ENCODE measurements around the gene NFS1.

NFS1 gene

GRCh38 chr20:35619196-35620095 is 79.7 kb downstream of the NFS1 start:
- H3K4me3 ChIP-seq (ENCODE audit: low read depth in 1 of 2, low read length in 1 of 2): peak overlapping the region; percentile 64 to 81
- H3K36me3 ChIP-seq: peaks cover under 1% of the 10 kb centered on the region
- TF ChIP-seq CTCF (IDR thresholded peaks at IDR 0.05): no peak
- peaks cover 64 to 73% of the 10 kb centered on the region in 2 experiments for H3K4me1 ChIP-seq (ENCODE audit: control insufficient read depth in 1 of 2, insufficient read depth in 1 of 2, low read depth in 1 of 2, low read length in 1 of 2)
- no peaks in the 10 kb centered on the region for H3K9me3 ChIP-seq
- H3K27ac ChIP-seq: peak overlapping the region; percentile 82
- peaks cover 16% of the 10 kb centered on the region for H3K27me3 ChIP-seq

DNA sequence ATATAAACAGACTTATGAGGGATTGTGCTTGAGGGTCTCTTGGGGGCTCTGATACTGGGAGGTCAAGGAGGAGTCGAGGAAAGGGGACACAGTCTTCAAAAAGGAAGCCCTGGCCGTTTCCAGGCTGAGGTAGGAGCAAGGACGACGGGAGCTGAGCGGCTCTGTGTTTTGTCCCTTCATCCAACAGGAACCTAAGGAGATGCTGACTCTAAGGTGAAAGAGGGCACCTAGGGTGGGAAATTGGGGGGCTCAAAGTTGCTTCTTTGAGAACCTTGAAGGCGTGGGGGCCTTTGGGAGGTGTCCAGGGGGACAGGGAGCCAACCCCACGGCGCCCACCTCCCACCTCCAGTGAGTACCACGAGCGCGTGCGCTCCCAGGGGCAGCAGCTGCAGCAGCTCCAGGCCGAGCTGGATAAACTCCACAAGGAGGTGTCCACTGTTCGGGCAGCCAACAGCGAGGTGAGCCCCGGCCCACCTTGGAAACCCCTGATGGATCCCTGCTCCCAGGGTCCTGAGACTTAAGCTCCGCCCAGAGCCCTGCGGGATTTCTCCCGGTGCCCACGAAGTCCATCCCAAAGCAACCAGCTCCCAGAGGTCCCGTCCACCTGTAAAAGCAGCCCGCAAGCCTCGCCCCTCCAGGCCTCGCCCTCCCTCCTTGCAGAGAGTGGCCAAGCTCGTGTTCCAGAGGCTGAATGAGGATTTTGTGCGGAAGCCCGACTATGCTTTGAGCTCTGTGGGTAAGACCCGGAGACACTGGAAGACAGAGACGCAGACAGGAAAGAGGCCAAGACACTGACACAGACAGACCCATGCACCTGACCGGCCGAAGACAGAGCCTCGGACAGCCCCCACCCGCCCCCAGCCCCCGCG is 80.7 kb downstream of the NFS1 start:
- H3K27me3 ChIP-seq: peaks cover 16% of the 10 kb centered on the region
- H3K36me3 ChIP-seq: no peaks in the 10 kb centered on the region
- peak overlapping the region; percentile 82 for H3K27ac ChIP-seq
- H3K4me3 ChIP-seq (ENCODE audit: low read depth in 1 of 2, low read length in 1 of 2): peak overlapping the region; percentile 64 to 81
- no peak for TF ChIP-seq CTCF (IDR thresholded peaks at IDR 0.05)
- no peaks in the 10 kb centered on the region for H3K9me3 ChIP-seq
- H3K4me1 ChIP-seq (ENCODE audit: control insufficient read depth in 1 of 2, insufficient read depth in 1 of 2, low read depth in 1 of 2, low read length in 1 of 2): peaks cover 64 to 73% of the 10 kb centered on the region in 2 experiments

Data from neutrophil (primary cell).